ENCODE results near the gene BBS9. TPM values are rescaled to one million over a fixed set of nuclear protein-coding genes. Genes with fewer than 3 reads are reported as not detected.

BBS9 gene
- total and polyA plus RNA-seq, 2 donors from 2014 or later: 9.0 to 23.4 TPM

DNA sequence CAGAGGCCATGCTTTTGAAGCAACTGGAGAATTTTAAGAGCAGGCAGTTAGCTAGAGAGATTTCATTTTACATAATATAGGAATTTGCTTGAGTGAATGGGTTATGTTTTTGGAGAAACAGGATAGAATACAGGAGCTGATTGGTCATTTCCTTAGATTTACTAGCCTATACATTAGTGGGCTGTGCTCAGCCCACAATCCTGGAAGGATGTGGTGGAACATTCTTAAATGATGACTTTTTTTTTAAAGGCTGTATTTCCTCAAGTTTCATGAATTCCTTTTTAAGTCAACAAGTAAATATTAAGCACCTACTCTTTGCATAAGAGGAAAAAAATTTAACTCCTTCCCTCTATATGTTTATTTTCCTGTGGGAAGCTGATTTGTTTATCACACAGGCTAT, 461.6 kb downstream of the BBS9 start:
- Histone ChIP-seq H3K36me3 (ENCODE audit: control insufficient read depth in 2 of 3, insufficient read depth in 3 of 3, low read length in 3 of 3) (no peaks in the 10 kb centered on the region), H3K9ac (ENCODE audit: low read length in 3 of 3) (no peak overlapping the region), H3K27me3 (ENCODE audit: control insufficient read depth, insufficient read depth, low read length) (no peaks in the 10 kb centered on the region), H3K9me3 (ENCODE audit: control insufficient read depth in 2 of 3, insufficient read depth in 1 of 3, low read length in 3 of 3) (no peaks in the 10 kb centered on the region), H3K4me1 (ENCODE audit: control insufficient read depth in 2 of 3, insufficient read depth in 2 of 3, low read depth in 1 of 3, low read length in 3 of 3) (no peaks in the 10 kb centered on the region), H3K27ac (ENCODE audit: low read depth in 2 of 2, low read length in 2 of 2) (no peak overlapping the region), H3K4me3 (ENCODE audit: low read length in 3 of 3) (no peak overlapping the region)
- intact Hi-C loops (cut with DNase I): no loop called here
- TF ChIP-seq, protein P1, sequence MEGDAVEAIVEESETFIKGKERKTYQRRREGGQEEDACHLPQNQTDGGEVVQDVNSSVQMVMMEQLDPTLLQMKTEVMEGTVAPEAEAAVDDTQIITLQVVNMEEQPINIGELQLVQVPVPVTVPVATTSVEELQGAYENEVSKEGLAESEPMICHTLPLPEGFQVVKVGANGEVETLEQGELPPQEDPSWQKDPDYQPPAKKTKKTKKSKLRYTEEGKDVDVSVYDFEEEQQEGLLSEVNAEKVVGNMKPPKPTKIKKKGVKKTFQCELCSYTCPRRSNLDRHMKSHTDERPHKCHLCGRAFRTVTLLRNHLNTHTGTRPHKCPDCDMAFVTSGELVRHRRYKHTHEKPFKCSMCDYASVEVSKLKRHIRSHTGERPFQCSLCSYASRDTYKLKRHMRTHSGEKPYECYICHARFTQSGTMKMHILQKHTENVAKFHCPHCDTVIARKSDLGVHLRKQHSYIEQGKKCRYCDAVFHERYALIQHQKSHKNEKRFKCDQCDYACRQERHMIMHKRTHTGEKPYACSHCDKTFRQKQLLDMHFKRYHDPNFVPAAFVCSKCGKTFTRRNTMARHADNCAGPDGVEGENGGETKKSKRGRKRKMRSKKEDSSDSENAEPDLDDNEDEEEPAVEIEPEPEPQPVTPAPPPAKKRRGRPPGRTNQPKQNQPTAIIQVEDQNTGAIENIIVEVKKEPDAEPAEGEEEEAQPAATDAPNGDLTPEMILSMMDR (IDR thresholded peaks at IDR 0.05; ENCODE audit: borderline replicate concordance, extremely low read depth, insufficient read depth): no peak
- no peak for FAIRE-seq
- no peak for DNase-seq

DNA sequence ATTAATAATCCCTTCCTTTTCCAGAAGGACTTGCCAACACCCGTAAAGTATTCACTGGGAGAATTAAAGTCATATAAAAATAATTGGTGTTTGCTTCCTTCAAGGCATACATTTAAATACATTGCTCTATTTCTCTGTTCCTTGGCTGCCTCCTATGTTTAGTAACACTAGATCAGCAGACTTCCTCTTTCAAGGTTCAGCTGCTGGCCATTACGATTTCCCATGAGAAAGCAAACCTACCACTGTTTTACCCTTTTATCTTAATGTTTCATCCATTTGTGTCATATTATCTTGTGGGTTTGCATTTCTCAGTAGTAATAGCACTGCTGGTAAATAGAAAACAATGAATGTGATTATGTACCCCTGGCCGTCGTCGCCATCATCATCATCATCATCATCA, 462.1 kb downstream of the BBS9 start:
- peak in 1 of 5 donors; percentile 51 for DNase-seq
- H3K27me3 ChIP-seq (ENCODE audit: control insufficient read depth, insufficient read depth, low read length): no peaks in the 10 kb centered on the region
- H3K4me3 ChIP-seq (ENCODE audit: low read length in 3 of 3): no peak overlapping the region
- FAIRE-seq: no peak
- H3K36me3 ChIP-seq (ENCODE audit: control insufficient read depth in 2 of 3, insufficient read depth in 3 of 3, low read length in 3 of 3): no peaks in the 10 kb centered on the region
- H3K9me3 ChIP-seq (ENCODE audit: control insufficient read depth in 2 of 3, insufficient read depth in 1 of 3, low read length in 3 of 3): no peaks in the 10 kb centered on the region
- H3K9ac ChIP-seq (ENCODE audit: low read length in 3 of 3): no peak overlapping the region
- TF ChIP-seq, protein P1 (IDR thresholded peaks at IDR 0.05; ENCODE audit: borderline replicate concordance, extremely low read depth, insufficient read depth): no peak
- no peaks in the 10 kb centered on the region for H3K4me1 ChIP-seq (ENCODE audit: control insufficient read depth in 2 of 3, insufficient read depth in 2 of 3, low read depth in 1 of 3, low read length in 3 of 3)
- H3K27ac ChIP-seq (ENCODE audit: low read depth in 2 of 2, low read length in 2 of 2): no peak overlapping the region
- intact Hi-C loops (cut with DNase I): no loop called here

DNA sequence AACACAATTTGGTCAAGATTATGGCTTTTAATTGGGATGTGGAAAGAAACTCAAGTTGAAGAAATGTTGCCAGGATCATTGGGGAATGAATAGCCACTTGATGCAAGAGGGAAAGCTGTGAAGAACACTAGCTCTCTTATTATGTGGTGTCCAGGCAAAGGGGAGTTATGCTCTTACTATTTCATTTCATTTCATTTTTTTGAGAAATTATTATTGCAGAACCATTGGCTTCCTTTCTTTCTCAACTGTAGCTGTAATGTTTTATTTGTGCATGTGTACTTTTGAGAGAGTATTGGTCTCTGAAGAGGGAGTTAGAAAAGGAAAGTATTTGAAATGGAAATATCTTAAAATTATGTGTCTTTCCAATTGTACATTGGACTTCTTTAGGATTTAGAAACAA, 463.4 kb downstream of the BBS9 start:
- no peaks in the 10 kb centered on the region for H3K27me3 ChIP-seq (ENCODE audit: control insufficient read depth, insufficient read depth, low read length)
- no peak overlapping the region for H3K27ac ChIP-seq (ENCODE audit: low read depth in 2 of 2, low read length in 2 of 2)
- H3K4me3 ChIP-seq (ENCODE audit: low read length in 3 of 3): no peak overlapping the region
- no peaks in the 10 kb centered on the region for H3K4me1 ChIP-seq (ENCODE audit: control insufficient read depth in 2 of 3, insufficient read depth in 2 of 3, low read depth in 1 of 3, low read length in 3 of 3)
- TF ChIP-seq, protein P1 (IDR thresholded peaks at IDR 0.05; ENCODE audit: borderline replicate concordance, extremely low read depth, insufficient read depth): no peak
- no peak overlapping the region for H3K9ac ChIP-seq (ENCODE audit: low read length in 3 of 3)
- FAIRE-seq: no peak
- no peaks in the 10 kb centered on the region for H3K36me3 ChIP-seq (ENCODE audit: control insufficient read depth in 2 of 3, insufficient read depth in 3 of 3, low read length in 3 of 3)
- DNase-seq: no peak
- intact Hi-C loops (cut with DNase I): no loop called here
- no peaks in the 10 kb centered on the region for H3K9me3 ChIP-seq (ENCODE audit: control insufficient read depth in 2 of 3, insufficient read depth in 1 of 3, low read length in 3 of 3)

DNA sequence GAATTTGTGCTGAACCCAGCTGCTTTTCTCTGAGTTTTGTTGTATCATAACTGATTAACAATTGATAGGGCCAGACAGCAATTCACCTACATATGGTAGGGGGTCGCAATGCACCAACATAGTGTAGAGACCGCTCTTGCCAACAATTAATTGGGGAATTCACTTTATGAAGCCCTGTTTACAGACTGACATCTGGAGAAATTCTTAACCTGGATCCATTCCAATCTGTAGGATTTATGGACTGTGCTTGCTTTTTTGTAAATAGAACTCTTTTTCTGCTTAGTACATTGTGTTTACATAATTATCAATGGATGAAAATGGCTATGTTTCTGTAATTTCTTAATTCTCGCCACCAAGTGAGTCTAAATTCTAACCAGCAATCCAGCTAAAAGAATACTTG, 464.2 kb downstream of the BBS9 start:
- intact Hi-C loops (cut with DNase I): no loop called here
- H3K4me3 ChIP-seq (ENCODE audit: low read length in 3 of 3): no peak overlapping the region
- TF ChIP-seq, protein P1 (IDR thresholded peaks at IDR 0.05; ENCODE audit: borderline replicate concordance, extremely low read depth, insufficient read depth): no peak
- H3K9me3 ChIP-seq (ENCODE audit: control insufficient read depth in 2 of 3, insufficient read depth in 1 of 3, low read length in 3 of 3): no peaks in the 10 kb centered on the region
- DNase-seq (no peak), FAIRE-seq (no peak)
- H3K27me3 ChIP-seq (ENCODE audit: control insufficient read depth, insufficient read depth, low read length): no peaks in the 10 kb centered on the region
- H3K9ac ChIP-seq (ENCODE audit: low read length in 3 of 3): no peak overlapping the region
- H3K36me3 ChIP-seq (ENCODE audit: control insufficient read depth in 2 of 3, insufficient read depth in 3 of 3, low read length in 3 of 3): no peaks in the 10 kb centered on the region
- no peaks in the 10 kb centered on the region for H3K4me1 ChIP-seq (ENCODE audit: control insufficient read depth in 2 of 3, insufficient read depth in 2 of 3, low read depth in 1 of 3, low read length in 3 of 3)
- no peak overlapping the region for H3K27ac ChIP-seq (ENCODE audit: low read depth in 2 of 2, low read length in 2 of 2)

Data from kidney (tissue), 14 donors.